Activated naive CD8-positive, alpha-beta T cell treated with anti-CD3 and anti-CD28 coated beads, Interleukin-2, amount 10 ng/mL, durations not matched to agents 7 days and 5 days (primary cell): ENCODE data around the gene KRTAP5-2. TPM values are rescaled to one million over a fixed set of nuclear protein-coding genes. Genes with fewer than 3 reads are reported as not detected.

Source experiments
- ATAC-seq: fragments of 150-1000 bp; cut with Tn5 transposase; one replicate; pipeline ENCODE4 v1.10.0; 2021; ENCODE audit warnings: low read depth, moderate library complexity
- POLR2A ChIA-PET: fragments of 350-600 bp; sonication (Branson Sonifier 250); formaldehyde crosslinking; loops from one replicate; lab custom pipeline; 2021; ENCODE audit warnings: antibody characterized with exemption; lab: Charles Lee
- DNase-seq: peaks from one replicate; pipeline ENCODE4 v3.0.0; 2021
- H3K27ac Mint-ChIP-seq: one replicate; pipeline ENCODE4 v1.8.0; 2022; ENCODE audit warnings: mild to moderate bottlenecking, mixed read lengths
- H3K27me3 Mint-ChIP-seq: one replicate; pipeline ENCODE4 v1.8.0; 2022; ENCODE audit warnings: mild to moderate bottlenecking, moderate library complexity, mixed read lengths
- H3K36me3 Mint-ChIP-seq: one replicate; pipeline ENCODE4 v1.8.0; 2021; ENCODE audit warnings: mild to moderate bottlenecking, mixed read lengths
- H3K4me1 Mint-ChIP-seq: one replicate; pipeline ENCODE4 v1.8.0; 2021; ENCODE audit warnings: mixed read lengths
- H3K4me3 Mint-ChIP-seq: one replicate; pipeline ENCODE4 v1.8.0; 2022; ENCODE audit warnings: mild to moderate bottlenecking, moderate library complexity, mixed read lengths
- H3K9me3 Mint-ChIP-seq: one replicate; pipeline ENCODE4 v1.8.0; 2021; ENCODE audit warnings: mixed read lengths
- total RNA-seq, 2 experiments: library from RNA; stranded (reverse); gene quantifications; one replicate each; pipeline ENCODE4 v1.2.3, GENCODE V29; 2021

The KRTAP5-2 gene
- total RNA-seq, 2 experiments from 2014 or later: not detected

DNA sequence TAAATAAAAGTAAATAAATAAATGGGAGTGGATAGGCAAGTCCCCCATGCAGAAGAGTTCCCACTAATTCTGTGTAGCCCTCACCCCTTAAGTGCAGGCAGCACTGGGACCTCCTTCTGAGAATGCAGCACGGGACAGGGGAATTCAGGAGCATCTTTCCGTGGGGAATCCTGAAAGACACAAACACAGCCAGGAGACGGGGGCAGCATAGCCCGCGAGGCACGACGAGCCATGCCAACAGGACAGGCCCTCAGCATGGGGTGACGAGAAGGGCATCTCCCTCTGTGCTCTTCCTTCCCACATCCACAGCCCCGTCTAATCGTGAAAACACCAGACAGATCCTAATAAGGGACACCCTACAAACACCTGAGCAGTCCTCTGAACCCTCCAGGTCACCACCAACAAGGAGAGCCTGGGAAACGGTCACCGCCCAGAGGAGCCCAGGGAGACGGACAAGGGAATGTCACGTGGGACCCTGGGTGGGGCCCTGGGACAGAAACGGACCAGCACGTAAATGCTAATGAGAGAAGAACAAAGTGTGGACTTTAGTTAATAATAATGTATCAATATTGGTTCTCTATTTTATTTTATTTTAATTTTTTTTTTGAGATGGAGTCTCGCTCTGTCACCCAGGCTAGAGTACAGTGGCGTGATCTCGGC lies 38.3 kb upstream of the KRTAP5-2 start:
- no peak for ATAC-seq
- Mint-ChIP-seq H3K4me1 (no peaks in the 10 kb centered on the region), H3K4me3 (no peak overlapping the region), H3K9me3 (no peaks in the 10 kb centered on the region), H3K36me3 (no peaks in the 10 kb centered on the region), H3K27me3 (peaks cover 7% of the 10 kb centered on the region), H3K27ac (no peak overlapping the region)
- POLR2A ChIA-PET: no interaction called here
- DNase-seq: no peak

DNA sequence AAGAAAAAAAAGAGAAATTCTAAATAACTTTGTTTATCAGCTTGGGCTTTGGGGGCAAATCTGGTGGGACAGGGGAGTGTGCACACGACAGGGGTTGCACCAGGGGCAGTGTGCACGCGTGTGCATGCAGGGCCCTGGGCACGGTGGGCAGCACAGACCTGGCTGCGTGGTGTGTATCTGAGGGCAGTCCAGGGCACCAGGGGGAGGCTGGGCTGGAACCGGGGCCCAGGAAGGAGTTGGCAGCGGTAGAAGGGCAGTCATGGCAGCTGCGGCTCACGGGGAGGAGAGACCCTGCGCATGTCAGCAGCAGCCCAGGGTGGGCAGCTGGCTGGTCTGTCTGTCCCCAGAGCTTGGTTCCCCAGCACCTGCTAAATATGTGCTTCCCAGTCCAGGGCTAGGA lies 35.8 kb upstream of the KRTAP5-2 start:
- POLR2A ChIA-PET: no interaction called here
- Mint-ChIP-seq H3K9me3 (no peaks in the 10 kb centered on the region), H3K4me1 (no peaks in the 10 kb centered on the region), H3K4me3 (no peak overlapping the region), H3K36me3 (no peaks in the 10 kb centered on the region), H3K27me3 (peaks cover 5% of the 10 kb centered on the region), H3K27ac (no peak overlapping the region)
- no peak for ATAC-seq
- no peak for DNase-seq

DNA sequence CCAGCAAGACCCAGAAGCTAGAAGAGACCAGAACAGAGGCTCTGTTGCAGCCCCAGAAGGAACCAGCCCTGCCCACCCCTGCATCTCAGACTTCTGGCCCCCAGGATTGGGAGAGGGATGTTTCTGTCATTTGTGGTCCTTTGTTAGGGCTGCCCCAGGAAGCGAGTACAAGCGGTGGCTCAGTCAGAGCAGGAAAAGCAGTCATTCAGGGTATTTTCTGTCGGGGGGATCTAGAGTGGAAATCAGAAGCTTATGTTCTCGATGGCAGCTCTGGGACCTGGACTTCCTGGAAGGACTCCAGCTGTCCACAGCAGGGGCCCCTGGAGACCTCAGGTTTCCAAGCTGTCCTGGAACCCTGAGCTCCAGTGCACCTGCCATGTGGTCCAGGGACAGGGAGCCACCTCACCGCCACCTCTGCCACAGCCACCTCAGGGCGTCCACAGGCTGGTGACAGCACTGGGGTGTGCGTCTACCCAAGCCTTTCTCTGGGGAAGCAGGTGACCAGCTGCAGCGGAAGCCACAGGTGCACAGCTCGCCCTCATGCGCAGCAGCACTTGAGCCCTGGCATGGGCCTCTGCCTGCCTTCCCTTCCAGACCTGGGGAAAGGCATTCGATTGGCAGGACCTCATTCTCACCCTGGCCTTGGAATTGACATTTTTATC lies 34.1 kb upstream of the KRTAP5-2 start:
- POLR2A ChIA-PET: no interaction called here
- no peak overlapping the region for H3K27ac Mint-ChIP-seq

GRCh38 chr11:1631066-1631568 lies 33.0 kb upstream of the KRTAP5-2 start:
- Mint-ChIP-seq H3K9me3 (no peaks in the 10 kb centered on the region), H3K36me3 (no peaks in the 10 kb centered on the region), H3K27me3 (peaks cover 16% of the 10 kb centered on the region), H3K27ac (no peak overlapping the region), H3K4me1 (no peaks in the 10 kb centered on the region), H3K4me3 (no peak overlapping the region)
- POLR2A ChIA-PET: no interaction called here
- ATAC-seq: no peak
- DNase-seq: no peak

More for the DNA sequence above, 34.1 kb upstream of the KRTAP5-2 start:
- ATAC-seq: no peak
- no peak for DNase-seq
- no peak overlapping the region for H3K4me3 Mint-ChIP-seq
- H3K9me3 Mint-ChIP-seq: no peaks in the 10 kb centered on the region
- H3K27me3 Mint-ChIP-seq: peaks cover 11% of the 10 kb centered on the region
- no peaks in the 10 kb centered on the region for H3K36me3 Mint-ChIP-seq
- H3K4me1 Mint-ChIP-seq: no peaks in the 10 kb centered on the region

GRCh38 chr11:1630271-1630670 lies 32.2 kb upstream of the KRTAP5-2 start:
- no peak for ATAC-seq
- Mint-ChIP-seq H3K4me3 (no peak overlapping the region), H3K27me3 (peaks cover 19% of the 10 kb centered on the region), H3K27ac (no peak overlapping the region), H3K4me1 (no peaks in the 10 kb centered on the region), H3K9me3 (no peaks in the 10 kb centered on the region), H3K36me3 (no peaks in the 10 kb centered on the region)
- no peak for DNase-seq
- POLR2A ChIA-PET: no interaction called here

DNA sequence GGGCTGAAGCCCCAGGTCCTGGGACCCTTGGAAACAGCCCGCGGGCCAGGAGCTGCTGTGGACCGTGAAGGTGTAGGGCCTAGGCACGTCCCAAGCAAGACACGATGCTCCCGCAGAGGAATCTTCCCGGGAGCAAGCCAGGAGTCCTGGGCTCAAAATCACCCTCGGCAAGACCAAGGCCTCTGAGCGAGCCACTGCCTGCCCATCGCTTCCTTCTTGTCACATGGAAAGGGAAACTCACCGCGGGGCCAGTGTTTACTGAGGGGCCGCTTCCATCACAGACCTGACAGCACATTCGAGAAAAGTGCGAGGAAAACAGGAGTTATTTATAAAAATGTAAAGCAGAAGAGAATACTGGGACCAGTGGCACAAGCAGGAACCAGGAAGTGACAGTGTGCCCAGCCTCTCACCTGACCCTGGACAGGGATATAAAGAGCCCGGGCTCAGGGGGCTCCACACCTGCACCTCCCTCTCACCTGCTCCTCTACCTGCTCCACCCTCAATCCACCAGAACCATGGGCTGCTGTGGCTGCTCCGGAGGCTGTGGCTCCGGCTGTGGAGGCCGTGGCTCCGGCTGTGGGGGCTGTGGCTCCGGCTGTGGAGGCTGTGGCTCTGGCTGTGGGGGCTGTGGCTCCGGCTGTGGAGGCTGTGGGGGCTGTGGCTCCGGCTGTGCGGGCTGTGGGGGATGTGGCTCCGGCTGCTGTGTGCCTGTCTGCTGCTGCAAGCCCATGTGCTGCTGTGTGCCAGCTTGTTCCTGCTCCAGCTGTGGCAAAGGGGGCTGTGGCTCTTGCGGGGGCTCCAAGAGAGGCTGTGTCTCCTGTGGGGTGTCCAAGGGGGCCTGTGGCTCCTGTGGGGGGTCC lies 31.5 kb upstream of the KRTAP5-2 start, which contains the start of gene KRTAP5-5:
TSS of gene KRTAP5-5 (plus strand) at position 450 of the 860 bp plus-strand sequence. CDS start at position 516, 66 bp downstream.
- Mint-ChIP-seq H3K36me3 (no peaks in the 10 kb centered on the region), H3K27me3 (peaks cover 22% of the 10 kb centered on the region), H3K4me3 (no peak within 1 kb of the TSS), H3K4me1 (no peaks in the 10 kb centered on the region), H3K9me3 (no peaks in the 10 kb centered on the region), H3K27ac (no peak within 1 kb of the TSS)
- DNase-seq: no peak
- ATAC-seq: no peak
- POLR2A ChIA-PET: no interaction called here

- Mint-ChIP-seq H3K4me3 (no peak overlapping the region), H3K36me3 (no peaks in the 10 kb centered on the region), H3K27ac (no peak overlapping the region), H3K9me3 (no peaks in the 10 kb centered on the region), H3K27me3 (peaks cover 22% of the 10 kb centered on the region), H3K4me1 (no peaks in the 10 kb centered on the region)
- ATAC-seq: peak; percentile 85
- POLR2A ChIA-PET: no interaction called here
- peak; percentile 77 for DNase-seq
These were observed 30.6 kb upstream of the KRTAP5-2 start for GRCh38 chr11:1628506-1629325.

- H3K4me1 Mint-ChIP-seq: no peaks in the 10 kb centered on the region
- ATAC-seq (no peak), DNase-seq (no peak)
- H3K4me3 Mint-ChIP-seq: no peak overlapping the region
- no peak overlapping the region for H3K27ac Mint-ChIP-seq
- peaks cover 20% of the 10 kb centered on the region for H3K27me3 Mint-ChIP-seq
- POLR2A ChIA-PET: no interaction called here
- H3K36me3 Mint-ChIP-seq: no peaks in the 10 kb centered on the region
- H3K9me3 Mint-ChIP-seq: no peaks in the 10 kb centered on the region
These were observed 27.4 kb upstream of the KRTAP5-2 start for GRCh38 chr11:1625541-1625940.

GRCh38 chr11:1624621-1625020 lies 26.5 kb upstream of the KRTAP5-2 start:
- H3K4me3 Mint-ChIP-seq: no peak overlapping the region
- POLR2A ChIA-PET: no interaction called here
- H3K4me1 Mint-ChIP-seq: no peaks in the 10 kb centered on the region
- H3K27me3 Mint-ChIP-seq: peaks cover 20% of the 10 kb centered on the region
- H3K9me3 Mint-ChIP-seq: no peaks in the 10 kb centered on the region
- no peak overlapping the region for H3K27ac Mint-ChIP-seq
- ATAC-seq: no peak
- no peak for DNase-seq
- no peaks in the 10 kb centered on the region for H3K36me3 Mint-ChIP-seq

DNA sequence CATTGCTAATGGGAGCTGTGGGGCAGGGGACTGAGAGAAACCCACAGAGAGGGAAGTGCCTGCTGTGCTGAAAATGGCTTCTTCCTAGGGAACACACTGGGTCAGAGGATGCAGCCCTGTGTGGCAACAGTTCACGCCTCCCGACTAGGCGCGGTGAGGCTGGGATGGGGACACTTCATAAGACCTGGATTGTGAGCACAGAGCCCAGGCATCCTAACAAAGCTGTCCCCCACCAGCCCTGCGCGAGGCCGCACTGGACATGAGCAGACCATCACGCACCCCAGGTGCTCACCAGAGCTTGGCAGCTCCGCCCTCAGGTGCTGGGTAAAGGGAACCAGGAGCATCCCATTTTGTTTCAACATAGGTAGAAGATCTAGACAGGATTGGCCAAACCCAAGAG lies 25.6 kb upstream of the KRTAP5-2 start:
- no peak for ATAC-seq
- Mint-ChIP-seq H3K27me3 (peaks cover 17% of the 10 kb centered on the region), H3K36me3 (no peaks in the 10 kb centered on the region), H3K27ac (no peak overlapping the region), H3K9me3 (no peaks in the 10 kb centered on the region), H3K4me1 (peaks cover 2% of the 10 kb centered on the region), H3K4me3 (no peak overlapping the region)
- DNase-seq: no peak
- POLR2A ChIA-PET: no interaction called here

GRCh38 chr11:1622086-1622485 lies 24.0 kb upstream of the KRTAP5-2 start, which contains the start of gene KRTAP5-4:
Gene KRTAP5-4, minus strand, starts transcription at chr11:1622138. Its CDS starts 45 bp downstream, at chr11:1622093.
- Mint-ChIP-seq H3K9me3 (no peaks in the 10 kb centered on the region), H3K4me3 (no peak within 1 kb of the TSS), H3K4me1 (peaks cover 2% of the 10 kb centered on the region), H3K27ac (no peak within 1 kb of the TSS), H3K36me3 (no peaks in the 10 kb centered on the region), H3K27me3 (peaks cover 14% of the 10 kb centered on the region)
- POLR2A ChIA-PET: no interaction called here
- no peak for ATAC-seq
- no peak for DNase-seq

GRCh38 chr11:1619449-1619848 lies 21.4 kb upstream of the KRTAP5-2 start:
- Mint-ChIP-seq H3K4me1 (peaks cover 2% of the 10 kb centered on the region), H3K27ac (no peak overlapping the region), H3K36me3 (no peaks in the 10 kb centered on the region), H3K27me3 (peaks cover 3% of the 10 kb centered on the region), H3K9me3 (no peaks in the 10 kb centered on the region), H3K4me3 (no peak overlapping the region)
- DNase-seq (no peak), ATAC-seq (no peak)
- POLR2A ChIA-PET: no interaction called here

- DNase-seq: no peak
- H3K4me3 Mint-ChIP-seq: no peak overlapping the region
- H3K27me3 Mint-ChIP-seq: peaks cover 3% of the 10 kb centered on the region
- H3K36me3 Mint-ChIP-seq: no peaks in the 10 kb centered on the region
- no peaks in the 10 kb centered on the region for H3K9me3 Mint-ChIP-seq
- peaks cover 2% of the 10 kb centered on the region for H3K4me1 Mint-ChIP-seq
- H3K27ac Mint-ChIP-seq: no peak overlapping the region
- no peak for ATAC-seq
- POLR2A ChIA-PET: no interaction called here
These were observed 20.1 kb upstream of the KRTAP5-2 start for GRCh38 chr11:1618231-1618630.
